Measurements from ENCODE around the gene COMP. TPM values are rescaled to one million over a fixed set of nuclear protein-coding genes. Genes with fewer than 3 reads are reported as not detected.

COMP gene
- polyA plus RNA-seq, 1 of the 3 experiments (the other 2 are of a cell fraction) = 0.26 TPM

GRCh38 chr19:18738961-18739690, 52.0 kb downstream of the COMP start (continued):
- TF ChIP-seq ZBTB33 (IDR thresholded peaks at IDR 0.05; ENCODE audit: borderline replicate concordance, low read depth) (no peak), YY1 (IDR thresholded peaks at IDR 0.05; ENCODE audit: low read depth) (no peak), NRF1 (IDR thresholded peaks at IDR 0.05; ENCODE audit: low read depth, low read length) (no peak)

GRCh38 chr19:18737954-18738351, 53.2 kb downstream of the COMP start:
- H4K20me1 ChIP-seq (ENCODE audit: insufficient read depth) = peaks cover 2% of the 10 kb centered on the region; the same call in 1 of the 2 replicates

More at GRCh38 chr19:18737954-18738351, 53.2 kb downstream of the COMP start:
- no peak overlapping the region for H3K27ac ChIP-seq (ENCODE audit: low read depth in 2 of 2, low read length in 1 of 2)
- no peak overlapping the region for H3K9ac ChIP-seq
- no peak for DNase-seq
- peaks cover 0 to 70% of the 10 kb centered on the region in 2 experiments; a peak in 1 of 4 replicates for H3K4me1 ChIP-seq (ENCODE audit: control insufficient read depth in 1 of 2, insufficient read depth in 2 of 2, low read depth in 1 of 2, low read length in 1 of 2)
- H3K9me3 ChIP-seq = no peaks in the 10 kb centered on the region
- H3K4me3 ChIP-seq (ENCODE audit: low read depth in 2 of 2, low read length in 1 of 2) = no peak overlapping the region
- no peaks in the 10 kb centered on the region for H3F3A ChIP-seq (replicated peaks; ENCODE audit: insufficient read depth)
- TF ChIP-seq MXI1 (IDR thresholded peaks at IDR 0.05; ENCODE audit: low read depth, low read length) = no peak
- TF ChIP-seq GATA2 (CRISPR knock-in tag; IDR thresholded peaks at IDR 0.05) = no peak
- TF ChIP-seq CTCF (IDR thresholded peaks at IDR 0.05) = no peak
- no peak for TF ChIP-seq FOXJ3 (CRISPR knock-in tag; IDR thresholded peaks at IDR 0.05)
- TF ChIP-seq MAX (IDR thresholded peaks at IDR 0.05; ENCODE audit: low read depth) = no peak
- no peak for TF ChIP-seq TEAD4 (IDR thresholded peaks at IDR 0.05; ENCODE audit: borderline replicate concordance, insufficient read depth)
- no peak for TF ChIP-seq EP300 (IDR thresholded peaks at IDR 0.05; ENCODE audit: borderline replicate concordance in 1 of 2, low read depth in 1 of 2, low read length in 1 of 2)
- no peak for TF ChIP-seq CHD2 (IDR thresholded peaks at IDR 0.05; ENCODE audit: low read length, partially characterized antibody)
- no peak for TF ChIP-seq GABPA (IDR thresholded peaks at IDR 0.05; ENCODE audit: low read depth)
- no peak for TF ChIP-seq REST (IDR thresholded peaks at IDR 0.05; ENCODE audit: low read depth, low read length)
- TF ChIP-seq TAF1 (IDR thresholded peaks at IDR 0.05; ENCODE audit: borderline replicate concordance, low read depth, low read length) = no peak
- no peak for TF ChIP-seq USF1 (IDR thresholded peaks at IDR 0.05; ENCODE audit: borderline replicate concordance, low read depth)
- TF ChIP-seq PBX3 (IDR thresholded peaks at IDR 0.05) = no peak
- no peak for TF ChIP-seq YY1 (IDR thresholded peaks at IDR 0.05; ENCODE audit: low read depth)
- TF ChIP-seq MEF2A (IDR thresholded peaks at IDR 0.05; ENCODE audit: borderline replicate concordance, low read depth) = no peak
- TF ChIP-seq FOXM1 (IDR thresholded peaks at IDR 0.05; ENCODE audit: low read depth) = no peak
- no peak for TF ChIP-seq NRF1 (IDR thresholded peaks at IDR 0.05; ENCODE audit: low read depth, low read length)
- TF ChIP-seq RCOR1 (IDR thresholded peaks at IDR 0.05; ENCODE audit: low read length) = no peak
- no peak overlapping the region for H3K4me2 ChIP-seq
- H3K36me3 ChIP-seq (replicated peaks in 1 of 2; ENCODE audit: control insufficient read depth in 1 of 2, insufficient read depth in 2 of 2, low read length in 1 of 2) = no peaks in the 10 kb centered on the region
- no peak overlapping the region for H2AFZ ChIP-seq (ENCODE audit: low read depth)
- no peaks in the 10 kb centered on the region for H3K9me2 ChIP-seq
- WGBS (ENCODE audit: low lambda C conversion rate) = 75% methylated on average over 1 of the region's 1 CpG
- H3K27me3 ChIP-seq (ENCODE audit: insufficient read depth) = no peaks in the 10 kb centered on the region
- POLR2A ChIA-PET = no interaction called here
- H3K79me2 ChIP-seq (ENCODE audit: insufficient read depth) = no peaks in the 10 kb centered on the region
- CTCF ChIA-PET = interaction anchor here (1.1 to 1.9 kb wide), 2 partner anchors 12 to 143 kb away, joined by 3 to 5 read pairs; no protein-coding TSS in a partner anchor

Data from SK-N-SH (cell line).